ENCODE data around the gene EIF3F.
A peak's percentile ranks its signal among the peaks of the same experiment; 100 is the strongest.
"Not testable (repeated sequence)": the region's sequence is repeated elsewhere in the genome, so short reads cannot be mapped to it uniquely, and the experiment has no call there.

The EIF3F gene, protein sequence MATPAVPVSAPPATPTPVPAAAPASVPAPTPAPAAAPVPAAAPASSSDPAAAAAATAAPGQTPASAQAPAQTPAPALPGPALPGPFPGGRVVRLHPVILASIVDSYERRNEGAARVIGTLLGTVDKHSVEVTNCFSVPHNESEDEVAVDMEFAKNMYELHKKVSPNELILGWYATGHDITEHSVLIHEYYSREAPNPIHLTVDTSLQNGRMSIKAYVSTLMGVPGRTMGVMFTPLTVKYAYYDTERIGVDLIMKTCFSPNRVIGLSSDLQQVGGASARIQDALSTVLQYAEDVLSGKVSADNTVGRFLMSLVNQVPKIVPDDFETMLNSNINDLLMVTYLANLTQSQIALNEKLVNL

DNA sequence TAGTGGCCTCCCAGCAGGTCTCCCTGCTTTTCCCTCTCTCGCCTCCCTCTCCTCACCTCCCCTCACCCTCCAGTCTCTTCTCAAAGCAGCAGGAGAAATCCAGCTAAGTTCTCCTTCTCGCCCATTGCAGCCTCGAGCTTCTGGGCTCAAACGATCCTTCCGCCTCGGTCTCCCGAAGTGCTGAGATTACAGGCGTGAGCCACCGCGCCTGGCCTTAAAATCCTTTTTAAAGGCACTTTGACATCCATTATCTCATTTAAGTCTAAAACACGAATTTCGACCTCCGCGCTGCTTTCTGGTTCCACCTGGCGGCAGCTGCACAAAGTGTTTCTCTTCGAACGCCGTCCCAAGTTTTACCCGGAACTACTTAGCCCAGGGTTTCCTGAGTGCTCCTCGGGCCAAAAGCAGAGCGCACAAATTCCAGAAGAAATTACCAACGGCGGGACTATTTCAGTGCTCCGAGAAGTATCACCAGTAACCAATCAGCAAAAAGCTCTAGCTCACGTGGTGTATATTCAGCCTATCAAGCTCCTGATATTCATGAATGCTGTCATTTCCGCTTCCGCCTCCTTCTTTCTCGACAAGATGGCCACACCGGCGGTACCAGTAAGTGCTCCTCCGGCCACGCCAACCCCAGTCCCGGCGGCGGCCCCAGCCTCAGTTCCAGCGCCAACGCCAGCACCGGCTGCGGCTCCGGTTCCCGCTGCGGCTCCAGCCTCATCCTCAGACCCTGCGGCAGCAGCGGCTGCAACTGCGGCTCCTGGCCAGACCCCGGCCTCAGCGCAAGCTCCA, at the start of gene EIF3F:
Gene EIF3F (plus strand): TSS at position 570 of the 792 bp plus-strand sequence. CDS start 16 bp downstream, at position 586.
- peak; percentile 86 to 90 for DNase-seq

DNA sequence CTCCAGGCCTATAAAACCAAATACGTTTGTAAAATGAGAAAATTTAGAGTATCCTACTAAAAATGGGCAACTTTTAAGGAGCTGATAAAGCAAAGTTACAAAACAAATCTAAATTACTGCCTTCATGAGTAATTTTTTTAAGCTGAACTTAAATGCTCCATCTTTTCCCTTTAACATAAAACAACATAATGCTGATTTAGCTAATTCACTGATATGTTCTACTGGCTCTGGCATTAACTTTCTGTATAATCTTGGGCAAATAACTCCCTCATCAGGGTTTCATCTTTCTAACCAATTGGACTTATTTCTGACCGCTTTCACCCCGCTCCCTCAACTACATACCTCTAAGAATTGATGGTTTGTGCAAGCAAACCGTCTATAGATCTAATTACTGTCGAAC, 46.0 kb upstream of the EIF3F start:
- no peak for DNase-seq

DNA sequence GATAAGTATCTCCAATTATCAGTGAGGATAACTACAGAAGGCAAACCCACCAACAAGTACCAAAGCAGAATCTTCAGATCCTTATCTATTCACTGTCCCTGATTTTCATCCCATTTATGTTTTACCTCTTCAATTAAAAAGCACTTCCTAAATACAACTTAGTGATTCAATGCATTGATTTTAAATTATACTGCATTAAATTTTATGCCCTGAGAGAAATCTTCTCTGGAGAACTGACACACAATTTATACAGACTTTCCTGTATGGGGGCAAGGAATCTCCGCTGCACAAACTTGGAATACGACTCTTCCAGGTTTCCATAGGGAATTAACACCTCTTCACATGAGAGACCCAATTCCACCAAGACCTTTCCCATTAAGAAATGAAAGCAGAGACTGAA, 45.5 kb upstream of the EIF3F start, which contains the start of gene OR10A3:
Gene OR10A3 (minus strand): TSS at position 101 of the 400 bp plus-strand sequence. CDS start 2,188 bp downstream, outside the sequence.
- DNase-seq = no peak

DNA sequence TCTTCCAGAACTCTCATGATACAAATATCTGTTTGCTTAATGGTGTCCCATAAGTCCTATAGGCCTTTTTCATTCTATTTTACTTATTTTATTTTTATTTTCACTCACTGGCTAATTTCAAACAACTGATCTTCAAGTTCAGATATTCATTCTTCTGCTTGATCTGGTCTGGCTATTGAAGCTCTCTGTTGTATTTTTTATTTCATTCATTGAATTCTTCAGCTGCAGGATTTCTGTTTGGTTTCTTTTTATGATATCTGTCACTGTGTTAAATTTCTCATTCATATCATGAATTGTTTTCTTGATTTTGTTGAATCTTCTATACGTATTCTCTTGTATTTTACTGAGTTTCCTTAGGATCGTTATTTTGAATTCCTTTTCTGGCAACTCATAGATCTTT, 43.0 kb upstream of the EIF3F start:
- DNase-seq = no peak

DNA sequence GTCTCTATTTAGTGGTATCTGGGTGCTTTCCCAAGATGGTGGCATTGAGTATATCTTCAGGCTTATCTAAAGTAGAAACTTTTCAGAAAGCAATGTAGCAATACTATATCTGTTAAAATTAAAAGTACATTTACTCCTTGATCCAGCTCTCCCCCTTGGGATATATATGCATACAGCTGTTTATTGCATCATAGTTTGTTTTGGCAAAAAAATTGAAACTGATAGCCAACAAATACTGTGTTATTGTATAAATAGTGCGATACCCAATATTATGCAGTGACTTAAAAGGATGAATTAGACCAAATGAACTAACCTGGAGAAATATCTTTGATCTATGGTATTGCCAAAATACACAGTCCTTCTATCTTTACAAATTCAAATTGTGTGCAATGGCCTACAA, 37.2 kb upstream of the EIF3F start:
- DNase-seq = no peak

DNA sequence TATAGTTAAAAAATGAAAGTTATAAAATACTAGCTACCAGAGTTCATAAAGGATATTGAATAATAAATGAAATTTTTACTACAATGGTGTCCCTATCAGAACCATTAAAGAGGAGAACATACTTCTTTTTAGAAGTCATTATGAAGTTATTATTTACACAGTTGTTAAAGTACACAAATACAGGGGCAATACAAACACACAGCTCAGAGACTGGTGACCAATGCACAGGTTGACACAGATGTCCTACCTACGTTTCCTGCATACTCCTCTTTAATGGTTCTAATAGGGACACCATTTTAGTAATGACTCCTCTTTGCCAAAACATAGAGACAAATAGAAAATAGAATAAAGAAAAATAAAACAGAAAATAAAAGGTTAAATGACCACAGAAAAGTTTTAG, 31.9 kb upstream of the EIF3F start:
- no peak for DNase-seq

DNA sequence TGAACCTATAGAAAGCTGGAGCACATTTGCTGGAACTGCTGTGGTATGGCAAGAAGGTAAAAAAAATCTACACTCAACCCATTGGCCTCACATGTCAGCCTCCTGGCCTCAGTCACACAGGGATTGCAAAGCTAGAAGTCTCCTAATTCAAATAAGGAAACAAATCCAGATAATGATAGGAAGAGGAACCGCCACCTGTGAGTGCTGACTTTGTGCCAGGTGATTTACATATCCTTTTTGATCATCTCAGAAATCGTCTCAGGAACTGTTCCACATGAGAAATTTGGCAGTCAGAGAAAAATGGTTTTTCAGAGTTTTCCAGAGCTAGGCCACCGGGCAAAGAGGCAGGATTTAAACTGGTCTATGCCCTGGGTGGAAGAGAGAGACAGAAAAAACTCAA, 22.9 kb upstream of the EIF3F start:
- DNase-seq = no peak

DNA sequence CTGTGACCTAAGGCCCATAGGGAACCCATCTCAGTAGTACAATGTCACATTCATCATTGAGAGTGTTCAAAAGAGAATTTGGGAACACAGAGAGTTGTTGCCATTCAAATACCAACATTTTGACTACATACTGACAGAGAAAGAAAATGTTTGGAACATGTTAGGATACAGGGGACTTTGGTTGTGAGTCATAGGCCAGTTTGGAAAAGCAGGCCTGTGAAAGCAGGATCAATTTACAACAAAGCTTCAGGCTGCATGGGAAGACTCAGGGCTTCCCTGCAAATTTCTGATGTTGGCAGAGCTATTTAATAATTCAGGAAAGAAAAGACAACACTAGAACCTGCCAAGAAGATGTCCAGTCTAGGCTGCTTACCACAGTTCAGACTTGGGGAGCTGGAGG, 22.3 kb upstream of the EIF3F start:
- DNase-seq = no peak

DNA sequence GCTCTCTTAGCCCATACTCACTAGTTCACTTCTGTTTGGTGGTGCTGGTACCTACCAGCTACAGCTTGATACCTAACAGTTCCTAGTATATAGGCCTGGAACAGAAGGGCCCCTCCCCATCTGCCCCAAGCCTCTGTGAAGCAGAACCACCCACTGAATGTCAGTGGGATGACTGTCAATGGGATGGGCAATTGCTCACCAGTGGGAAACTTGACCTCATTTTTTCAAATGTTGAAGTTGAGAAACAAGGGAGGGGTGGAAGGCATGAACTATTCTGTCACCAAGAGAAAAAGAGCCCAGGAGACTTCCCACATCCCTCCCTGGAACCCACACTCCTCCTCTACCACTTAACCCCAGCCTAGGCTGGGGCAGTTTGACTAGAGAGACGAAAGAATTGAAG, 21.8 kb upstream of the EIF3F start, which contains the start of gene NLRP10:
Gene NLRP10 (minus strand): TSS at position 62 of the 400 bp plus-strand sequence. CDS start 1,952 bp downstream, outside the sequence.
- DNase-seq = no peak

DNA sequence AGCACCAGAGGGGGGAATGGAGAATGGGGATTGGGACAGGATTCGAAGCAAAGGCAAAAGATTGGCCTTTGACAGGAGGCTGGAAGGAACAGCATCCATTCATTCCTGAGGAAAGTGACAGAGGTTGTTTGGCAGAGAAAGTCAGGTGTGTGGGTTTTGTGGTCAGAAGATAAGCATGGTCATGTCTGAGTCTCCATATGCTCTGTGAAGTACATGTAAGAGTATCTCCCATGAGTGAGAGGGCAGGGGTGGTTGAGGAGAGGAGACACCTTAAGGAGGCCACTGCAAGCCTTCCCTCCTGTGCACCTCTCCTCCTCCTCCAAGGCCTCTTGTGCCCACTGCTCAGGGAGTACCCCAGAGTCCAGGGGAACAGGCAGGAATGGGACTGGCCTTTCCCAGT, 20.0 kb upstream of the EIF3F start:
- no peak for DNase-seq

DNA sequence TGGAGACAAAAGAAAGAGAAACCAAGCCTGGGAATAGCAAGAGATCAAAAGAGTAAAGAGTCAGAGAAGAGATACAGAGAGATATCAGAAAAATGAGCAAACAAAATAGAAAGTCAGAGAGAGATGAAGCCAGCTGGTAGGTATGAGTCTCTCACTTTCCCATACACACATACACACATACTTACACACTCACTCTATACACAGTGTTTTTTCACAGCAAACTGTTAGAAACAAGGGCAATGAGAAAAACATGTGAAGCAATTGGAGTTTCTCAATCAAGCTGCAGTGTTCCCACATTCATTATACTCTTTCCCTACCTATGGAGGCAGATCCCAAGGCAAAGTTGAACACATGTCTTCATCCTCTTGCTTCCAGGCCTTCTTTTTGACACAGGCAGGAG, 19.3 kb upstream of the EIF3F start:
- DNase-seq = no peak

DNA sequence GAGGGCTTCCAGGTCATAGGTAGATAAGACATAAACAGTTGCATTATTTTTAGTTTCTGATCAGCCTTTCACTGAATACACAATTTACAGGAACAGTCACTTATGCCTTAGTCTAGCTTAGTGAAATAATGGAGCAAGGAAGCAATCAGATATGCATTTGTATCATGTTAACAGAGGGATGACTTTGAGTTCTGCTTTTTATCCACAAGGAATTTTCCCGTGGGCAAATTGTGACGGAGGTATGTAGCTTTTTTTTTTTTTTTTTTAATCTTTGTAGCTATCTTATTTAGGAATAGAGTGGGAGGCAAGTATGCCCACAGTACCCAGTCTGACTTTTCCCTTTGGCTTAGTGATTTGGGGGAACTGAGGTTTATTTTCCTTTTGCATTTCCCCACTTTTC, 18.5 kb upstream of the EIF3F start:
- DNase-seq = no peak

DNA sequence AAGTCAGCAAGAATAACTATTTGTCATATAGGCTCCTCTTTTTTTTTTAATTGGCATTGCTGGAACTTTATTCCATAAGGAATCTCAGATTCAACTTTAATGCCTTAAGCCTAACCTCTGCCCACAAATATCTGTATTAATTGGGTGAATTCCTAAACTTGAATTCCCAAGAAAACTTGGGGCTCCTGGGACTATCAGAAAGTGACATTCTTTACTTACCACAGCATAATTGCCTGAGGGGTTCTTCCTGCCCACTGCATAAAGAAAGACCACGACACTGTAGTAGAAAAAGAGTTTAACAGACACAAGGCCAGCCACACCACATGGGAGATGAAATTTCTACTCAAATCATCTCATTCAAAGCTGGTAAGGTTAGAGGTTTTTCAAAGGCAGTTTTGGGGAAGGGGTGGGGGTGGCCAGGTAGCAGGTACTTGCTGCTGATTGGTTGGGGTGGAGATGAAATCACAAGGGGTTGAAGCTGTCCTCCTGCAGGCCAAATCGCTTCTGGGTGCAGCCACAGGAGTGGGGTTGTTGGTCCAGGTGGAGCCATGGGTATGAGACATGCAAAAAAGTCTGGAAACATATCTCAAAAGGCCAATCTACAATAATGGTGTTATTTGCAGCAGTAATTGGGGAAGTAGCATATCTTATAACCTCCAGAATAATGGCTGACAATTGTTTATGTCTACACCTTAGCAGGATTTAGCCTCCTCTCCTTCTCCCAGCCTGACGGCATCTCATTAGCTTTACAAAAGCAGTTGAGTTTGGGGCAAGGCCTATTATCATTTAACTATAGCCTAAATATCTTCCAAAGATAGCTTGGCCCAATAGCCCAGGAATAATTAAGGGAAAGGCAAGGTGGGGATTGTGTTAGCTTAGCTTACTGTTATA, 17.1 kb upstream of the EIF3F start:
- no peak for DNase-seq

DNA sequence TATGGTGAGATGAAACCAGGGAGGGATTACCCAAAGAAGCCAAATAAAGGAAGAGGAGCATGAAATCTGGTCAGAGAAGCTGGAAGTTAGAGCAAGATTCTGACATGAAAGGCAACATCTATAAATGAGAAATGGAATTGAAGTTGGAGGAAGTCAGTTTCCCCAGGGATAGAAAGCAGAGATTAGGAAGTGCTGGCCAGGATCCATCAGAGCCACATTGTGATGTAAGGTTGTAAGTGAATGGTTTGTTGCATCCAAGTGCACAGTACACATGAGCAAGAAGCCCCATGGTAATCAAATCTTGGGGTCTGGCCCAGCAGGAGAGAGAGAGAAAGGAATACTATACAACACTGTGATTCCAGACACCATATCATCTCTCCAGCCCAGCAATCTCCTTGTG, 15.3 kb upstream of the EIF3F start:
- DNase-seq = no peak

DNA sequence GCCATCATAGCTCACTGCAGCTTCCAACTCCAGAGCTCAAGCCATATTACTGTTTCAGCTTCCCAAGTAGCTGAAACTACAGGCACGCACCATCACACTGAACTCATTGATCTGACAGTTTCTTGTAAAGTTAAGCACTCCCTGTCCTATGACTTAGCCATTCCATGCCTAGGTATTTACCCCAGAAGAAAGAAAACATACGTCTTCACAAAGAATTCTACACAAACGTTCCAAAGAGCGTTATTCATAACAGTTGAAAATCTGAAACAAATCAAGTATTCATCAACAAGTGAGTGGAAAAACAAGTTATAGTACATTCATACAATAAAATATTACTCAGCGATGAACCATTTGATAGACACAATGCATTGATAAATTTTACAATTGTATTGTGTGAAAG, 14.1 kb upstream of the EIF3F start:
- no peak for DNase-seq

DNA sequence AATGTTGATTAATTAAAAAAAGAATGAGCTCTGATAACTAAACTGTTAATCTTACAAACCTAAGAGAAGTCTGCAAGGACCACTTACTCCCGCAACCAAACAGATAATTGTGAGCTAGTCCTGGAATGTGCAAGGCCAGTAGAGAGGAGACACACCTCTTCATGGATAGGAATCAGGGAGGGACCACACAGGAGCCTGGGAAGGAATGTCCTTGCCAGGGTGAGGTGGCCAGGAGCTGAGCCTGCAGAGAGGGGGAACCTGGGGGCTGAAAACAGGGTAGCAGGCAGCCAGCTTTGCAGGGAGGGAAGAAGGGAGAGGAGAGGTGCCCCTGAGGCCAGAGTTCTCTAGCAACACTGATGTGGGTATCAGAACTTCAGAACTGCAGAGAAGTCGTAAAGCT, 12.5 kb upstream of the EIF3F start:
- DNase-seq = no peak

DNA sequence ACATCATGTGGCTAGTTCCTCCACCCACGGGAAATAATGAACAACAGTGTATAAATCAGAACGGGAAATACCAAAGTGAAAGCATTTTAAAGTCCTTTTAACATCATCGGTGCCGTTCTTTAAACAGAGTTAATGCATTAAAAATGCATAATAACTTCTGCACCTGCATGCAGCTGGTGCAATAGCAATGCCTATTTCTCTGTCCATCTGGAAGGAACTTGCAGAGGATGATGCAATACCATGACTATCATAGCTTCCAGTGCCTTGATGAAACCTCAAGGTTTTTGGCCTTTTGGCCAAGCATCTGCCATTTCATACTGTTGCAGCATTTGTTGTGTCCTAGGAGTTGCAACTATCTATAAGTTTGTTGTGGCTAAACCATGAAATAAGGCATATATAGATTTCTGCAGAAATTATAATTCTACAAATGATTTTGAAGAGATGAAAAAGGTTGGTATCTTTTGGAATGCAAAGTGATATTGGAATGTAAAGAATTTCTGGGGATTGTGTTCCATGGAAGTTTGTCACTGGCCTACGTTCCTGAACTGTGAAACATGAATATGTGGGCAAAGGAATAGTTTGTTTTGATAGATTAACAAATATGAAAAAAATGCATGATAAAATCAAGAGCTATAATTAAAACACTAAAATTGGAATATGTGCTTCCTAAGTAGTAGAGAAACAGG, 9.8 kb upstream of the EIF3F start:
- DNase-seq = no peak

DNA sequence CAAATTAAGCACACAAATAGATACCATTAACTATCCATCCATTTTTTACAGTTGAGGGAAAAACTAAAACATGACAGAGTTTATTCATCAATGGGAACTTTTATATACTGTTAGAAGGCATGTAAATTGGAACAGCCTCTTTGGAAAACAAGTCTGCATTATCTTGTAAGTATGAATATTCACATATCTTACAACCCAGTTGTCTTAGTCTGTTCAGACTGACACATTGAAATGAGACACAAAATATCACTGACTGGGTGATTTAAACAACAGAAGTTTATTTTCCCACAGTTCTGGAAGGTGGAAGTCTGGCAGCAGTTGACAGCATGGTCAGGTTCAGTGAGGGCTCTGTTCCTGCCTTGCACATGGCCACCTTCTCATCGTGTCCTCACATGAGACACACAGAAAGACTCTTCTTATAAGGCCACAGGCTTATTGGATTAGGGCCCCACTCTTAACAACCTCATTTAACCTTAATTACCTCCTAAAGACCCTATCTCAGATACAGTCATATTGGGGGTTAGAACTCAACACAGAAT, 5.4 kb upstream of the EIF3F start:
- no peak for DNase-seq

DNA sequence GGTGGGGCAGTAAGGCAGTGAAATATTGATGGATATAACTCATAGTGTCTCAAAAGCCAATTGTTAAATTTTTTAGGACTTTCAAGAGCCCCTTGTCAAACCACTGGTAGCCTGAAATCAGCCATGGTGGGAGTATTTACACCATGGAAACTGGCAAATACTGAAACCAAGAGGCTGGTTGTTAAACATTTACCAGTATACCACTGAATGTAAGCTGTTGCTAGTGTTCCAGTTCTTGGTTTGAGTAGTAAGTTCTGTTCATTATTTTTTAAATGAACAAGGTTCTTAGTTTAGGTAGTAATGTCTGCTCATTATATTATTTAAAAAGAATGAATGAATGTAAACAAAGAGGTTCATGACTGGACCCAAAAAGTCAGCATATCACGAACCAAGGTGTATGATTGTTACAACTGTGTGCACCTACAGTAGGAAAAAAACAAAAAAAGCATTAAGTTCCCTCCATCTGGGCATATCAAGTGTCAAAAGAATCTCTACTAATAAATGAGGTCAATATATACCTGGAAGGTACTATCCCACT, 4.5 kb upstream of the EIF3F start:
- DNase-seq = no peak

DNA sequence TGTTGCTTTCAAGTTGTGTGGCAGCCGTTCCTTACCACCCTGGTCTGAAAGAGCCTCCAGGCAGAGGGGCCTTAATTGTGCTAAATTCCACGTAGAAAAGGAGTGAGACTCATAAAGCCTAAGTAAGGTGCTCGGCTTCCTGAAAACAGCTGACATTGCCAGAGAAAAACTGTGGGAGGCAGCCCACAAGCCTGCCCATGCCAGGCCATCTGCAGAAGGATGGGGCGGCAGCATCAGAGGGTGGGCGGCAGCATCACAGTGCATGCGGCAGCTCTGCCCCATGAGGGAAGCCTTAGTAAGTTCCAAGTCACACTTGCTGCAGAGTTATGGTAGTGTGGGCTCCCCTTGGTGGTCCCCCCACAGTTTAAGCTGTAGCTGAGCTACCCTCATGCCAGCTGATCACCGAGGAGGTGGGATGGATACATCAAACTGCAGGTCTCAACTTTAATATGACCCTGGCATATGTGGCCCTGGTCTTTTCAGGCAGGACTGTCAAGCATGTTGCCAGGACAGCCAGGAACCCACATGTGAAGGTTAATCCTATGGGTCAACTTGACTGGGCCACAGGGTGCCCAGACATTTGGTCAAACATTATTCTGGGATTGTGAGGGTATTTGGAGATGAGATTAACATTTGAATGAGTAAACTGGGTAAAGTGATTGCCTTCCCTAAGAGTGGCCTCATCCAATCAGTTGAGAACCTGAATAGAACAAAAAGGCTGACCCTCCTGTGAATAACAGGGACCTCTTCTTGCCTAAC, 3.1 kb upstream of the EIF3F start:
- no peak for DNase-seq

DNA sequence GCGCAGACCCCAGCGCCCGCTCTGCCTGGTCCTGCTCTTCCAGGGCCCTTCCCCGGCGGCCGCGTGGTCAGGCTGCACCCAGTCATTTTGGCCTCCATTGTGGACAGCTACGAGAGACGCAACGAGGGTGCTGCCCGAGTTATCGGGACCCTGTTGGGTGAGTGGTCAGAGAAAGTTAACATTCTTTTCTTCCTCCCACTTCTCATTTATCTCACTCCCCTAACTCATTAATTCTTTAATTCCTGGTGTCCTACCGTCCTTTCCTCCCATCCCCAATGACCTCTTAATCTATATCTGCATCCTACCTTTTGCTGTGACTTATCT, 385 bp downstream of the EIF3F start:
- DNase-seq = not testable (repeated sequence)

All from activated CD4-positive, alpha-beta T cell treated with anti-CD3 and anti-CD28 coated beads for 4 hours (primary cell).